HG03175 (cell line): ENCODE measurements around the gene PCDHB14.

Experiments used
- ATAC-seq: cut with Tn5 transposase; IDR thresholded peaks from one replicate; pipeline ENCODE4 v1.9.1; 2021; ENCODE audit warnings: mild to moderate bottlenecking, moderate library complexity; ENCODE audit not compliant: unreplicated experiment

The PCDHB14 gene

GRCh38 chr5:141269195-141269594 lies 46.1 kb downstream of the PCDHB14 start:
- ATAC-seq, result no peak

- no peak for ATAC-seq
Measured at GRCh38 chr5:141272906-141273305, 49.8 kb downstream of the PCDHB14 start.
